H9 (cell line): Measurements from ENCODE around the gene LYSMD4. TPM values are rescaled to one million over a fixed set of nuclear protein-coding genes. Genes with fewer than 3 reads are reported as not detected.

Experiments used
- DNase-seq: peaks from one replicate; pipeline ENCODE4 v3.0.0-alpha.2; 2017
- H2AFZ ChIP-seq: one replicate; pipeline ENCODE4 v1.6.1; 2013; ENCODE audit warnings: mild to moderate bottlenecking, low read length, control low read depth, moderate library complexity
- H2AK5ac ChIP-seq: 2 replicates; pipeline ENCODE4 v1.6.1; 2013; ENCODE audit warnings: low read length, control low read depth, mixed read lengths; ENCODE audit not compliant: insufficient read length
- H2BK120ac ChIP-seq: one replicate; pipeline ENCODE4 v1.6.1; 2013; ENCODE audit warnings: low read depth, mild to moderate bottlenecking, low read length, control low read depth, inconsistent platforms; ENCODE audit not compliant: poor library complexity, severe bottlenecking
- H2BK12ac ChIP-seq: 2 replicates; pipeline ENCODE4 v1.6.1; 2013; ENCODE audit warnings: low read length, control low read depth, mixed read lengths, low read depth; ENCODE audit not compliant: insufficient read length
- H2BK15ac ChIP-seq: 2 replicates; pipeline ENCODE4 v1.6.1; 2013; ENCODE audit warnings: low read depth, low read length, control low read depth
- H2BK20ac ChIP-seq: one replicate; pipeline ENCODE4 v1.6.1; 2013; ENCODE audit warnings: low read depth, mild to moderate bottlenecking, low read length, control low read depth, inconsistent platforms; ENCODE audit not compliant: poor library complexity, severe bottlenecking
- H2BK5ac ChIP-seq: 2 replicates; pipeline ENCODE4 v1.6.1; 2013; ENCODE audit warnings: low read length, control low read depth, mixed read lengths; ENCODE audit not compliant: insufficient read length
- H3K14ac ChIP-seq: 2 replicates; pipeline ENCODE4 v1.6.1; 2013; ENCODE audit warnings: low read length, control low read depth; ENCODE audit not compliant: insufficient read depth
- H3K18ac ChIP-seq: 2 replicates; pipeline ENCODE4 v1.6.1; 2013; ENCODE audit warnings: low read depth, mild to moderate bottlenecking, mixed read lengths, low read length, control low read depth; ENCODE audit not compliant: insufficient read length
- H3K23ac ChIP-seq: 2 replicates; pipeline ENCODE4 v1.6.1; 2013; ENCODE audit warnings: low read length, control low read depth, mixed read lengths, low read depth; ENCODE audit not compliant: insufficient read length
- H3K23me2 ChIP-seq: 2 replicates; pipeline ENCODE4 v1.6.1; 2013; ENCODE audit warnings: low read depth, mild to moderate bottlenecking, mixed read lengths, low read length, control low read depth; ENCODE audit not compliant: insufficient read length, poor library complexity, severe bottlenecking
- H3K27ac ChIP-seq: 2 replicates; pipeline ENCODE4 v1.5.1; 2013; ENCODE audit warnings: low read length, control low read depth, mixed read lengths, low read depth; ENCODE audit not compliant: insufficient read length
- H3K27me3 ChIP-seq: 2 replicates; pipeline ENCODE4 v1.6.1; 2013; ENCODE audit warnings: low read length, control low read depth, inconsistent platforms; ENCODE audit not compliant: insufficient read depth
- H3K4ac ChIP-seq: 2 replicates; pipeline ENCODE4 v1.6.1; 2013; ENCODE audit warnings: low read depth, mild to moderate bottlenecking, control low read depth, inconsistent platforms, low read length, moderate library complexity
- H3K4me1 ChIP-seq: 2 replicates; pipeline ENCODE4 v1.6.1; 2013; ENCODE audit warnings: low read length, control low read depth, inconsistent platforms; ENCODE audit not compliant: insufficient read depth
- H3K4me2 ChIP-seq: 2 replicates; pipeline ENCODE4 v1.6.1; 2013; ENCODE audit warnings: low read length, control low read depth, mixed read lengths; ENCODE audit not compliant: insufficient read length, insufficient read depth
- H3K56ac ChIP-seq: 2 replicates; pipeline ENCODE4 v1.6.1; 2013; ENCODE audit warnings: low read depth, mild to moderate bottlenecking, mixed read lengths, low read length, control low read depth; ENCODE audit not compliant: insufficient read length
- H3K79me1 ChIP-seq: 2 replicates; pipeline ENCODE4 v1.6.1; 2013; ENCODE audit warnings: low read depth, mild to moderate bottlenecking, moderate library complexity, low read length, control low read depth, inconsistent platforms; ENCODE audit not compliant: insufficient read depth, poor library complexity, severe bottlenecking
- H3K79me2 ChIP-seq: 2 replicates; pipeline ENCODE4 v1.6.1; 2013; ENCODE audit warnings: low read length, control low read depth, inconsistent platforms; ENCODE audit not compliant: insufficient read depth
- H3K9ac ChIP-seq: 2 replicates; pipeline ENCODE4 v1.6.1; 2013; ENCODE audit warnings: low read length, control low read depth, mixed read lengths; ENCODE audit not compliant: insufficient read length; ENCODE audit errors: extremely low read depth
- H3K9me3 ChIP-seq: one replicate; pipeline ENCODE4 v1.6.1; 2013; ENCODE audit warnings: low read depth, low read length, inconsistent platforms; ENCODE audit not compliant: control insufficient read depth
- H3T11ph ChIP-seq: one replicate; pipeline ENCODE4 v1.6.1; 2013; ENCODE audit warnings: mild to moderate bottlenecking, low read length, control low read depth, inconsistent platforms
- H4K20me1 ChIP-seq: one replicate; pipeline ENCODE4 v1.6.1; 2013; ENCODE audit not compliant: control insufficient read depth, insufficient read length, insufficient read depth
- H4K5ac ChIP-seq: 2 replicates; pipeline ENCODE4 v1.6.1; 2013; ENCODE audit warnings: low read depth, mild to moderate bottlenecking, mixed read lengths, low read length, control low read depth; ENCODE audit not compliant: insufficient read length
- H4K8ac ChIP-seq: replicated peaks from 2 replicates; pipeline ENCODE4 v1.6.1; 2013; ENCODE audit warnings: low read length, control low read depth, mixed read lengths, low read depth; ENCODE audit not compliant: insufficient read length
- H4K91ac ChIP-seq: 2 replicates; pipeline ENCODE4 v1.6.1; 2013; ENCODE audit warnings: low read depth, mild to moderate bottlenecking, moderate library complexity, mixed read lengths, low read length, control low read depth; ENCODE audit not compliant: insufficient read length
- H3K27ac Mint-ChIP-seq, 3 experiments: 2 replicates in 2 of 3; 3 replicates in 1 of 3; pipeline ENCODE4 v1.8.0; 2020 to 2021; ENCODE audit warnings: mixed read lengths in 3 of 3, mild to moderate bottlenecking in 1 of 3, moderate library complexity in 1 of 3
- H3K27me3 Mint-ChIP-seq: 2 replicates; pipeline ENCODE4 v1.8.0; 2021; ENCODE audit warnings: low read depth, mild to moderate bottlenecking, moderate library complexity, mixed read lengths
- H3K36me3 Mint-ChIP-seq, 3 experiments: 2 replicates in 2 of 3; 3 replicates in 1 of 3; pipeline ENCODE4 v1.8.0; 2020 to 2021; ENCODE audit warnings: low read depth in 3 of 3, mixed read lengths in 3 of 3; ENCODE audit not compliant: insufficient read depth in 1 of 3
- H3K4me1 Mint-ChIP-seq, 2 experiments: 2 replicates each; pipeline ENCODE4 v1.8.0; 2020; ENCODE audit warnings: mixed read lengths in 2 of 2
- H3K4me3 Mint-ChIP-seq, 2 experiments: 2 replicates in 1 of 2; 3 replicates in 1 of 2; pipeline ENCODE4 v1.8.0; 2020 to 2021; ENCODE audit warnings: mild to moderate bottlenecking in 2 of 2, mixed read lengths in 2 of 2, moderate library complexity in 1 of 2
- H3K9me3 Mint-ChIP-seq, 2 experiments: 2 replicates in 1 of 2; 3 replicates in 1 of 2; pipeline ENCODE4 v1.8.0; 2020; ENCODE audit warnings: mild to moderate bottlenecking in 2 of 2, mixed read lengths in 2 of 2, moderate library complexity in 1 of 2
- WGBS: extraction: QIAGEN DNeasy Blood & Tissue Kit; methylation state at CpG from one replicate; pipeline ENCODE4 v1.1.7; 2013; ENCODE audit warnings: missing lambda C conversion rate, low lambda C conversion rate, mixed read lengths; ENCODE audit not compliant: insufficient read length; ENCODE audit errors: extremely low coverage; 5-methylcytosine and 5-hydroxymethylcytosine counted together
- total RNA-seq: library from RNA; stranded (reverse); gene quantifications from 2 replicates; pipeline ENCODE4 v1.2.1, GENCODE V29; 2021
- TF ChIP-seq, protein P1 (sequence below): fragments of 200-600 bp; sonication (generic); conservative IDR thresholded peaks from 3 replicates; pipeline ENCODE4 v1.8.0; 2021; ENCODE audit warnings: antibody characterized with exemption, mild to moderate bottlenecking

Gene LYSMD4
- total RNA-seq, 1 experiment from 2014 or later: 10.0 TPM

- H3K23me2 ChIP-seq: no peaks in the 10 kb centered on the region
- no peak overlapping the region for H3K14ac ChIP-seq
- H3K79me2 ChIP-seq: no peaks in the 10 kb centered on the region
- no peak overlapping the region for H3K27ac ChIP-seq
- no peak overlapping the region for H2AFZ ChIP-seq
- WGBS: no CpG with 5 or more reads among the region's 7 CpGs
- no peak overlapping the region for H2BK5ac ChIP-seq
- H3K36me3 Mint-ChIP-seq: no peaks in the 10 kb centered on the region
- H3K4ac ChIP-seq: no peak overlapping the region
- H3K27me3 ChIP-seq: no peaks in the 10 kb centered on the region
- no peak overlapping the region for H3T11ph ChIP-seq
- no peak overlapping the region for H3K9ac ChIP-seq
- H3K56ac ChIP-seq: no peak overlapping the region
- H4K91ac ChIP-seq: no peak overlapping the region
- no peaks in the 10 kb centered on the region for H3K9me3 ChIP-seq
- H3K4me1 Mint-ChIP-seq: peaks cover 4 to 5% of the 10 kb centered on the region in 2 experiments; a peak in 3 of 4 replicates
- no peak overlapping the region for H2AK5ac ChIP-seq
- H3K4me3 Mint-ChIP-seq: no peak overlapping the region
- no peaks in the 10 kb centered on the region for H3K79me1 ChIP-seq
- peaks cover 20% of the 10 kb centered on the region for H3K27me3 Mint-ChIP-seq
- H2BK12ac ChIP-seq: no peak overlapping the region
- H3K18ac ChIP-seq: no peak overlapping the region
- H3K4me1 ChIP-seq: no peaks in the 10 kb centered on the region
- H3K4me2 ChIP-seq: no peak overlapping the region
- H4K20me1 ChIP-seq: no peaks in the 10 kb centered on the region
- no peak overlapping the region for H3K23ac ChIP-seq
- H4K5ac ChIP-seq: no peak overlapping the region
- no peak overlapping the region for H4K8ac ChIP-seq
- no peak overlapping the region for H2BK20ac ChIP-seq
- H3K9me3 Mint-ChIP-seq: no peaks in the 10 kb centered on the region
- no peak overlapping the region for H2BK15ac ChIP-seq
- no peak overlapping the region for H2BK120ac ChIP-seq
- TF ChIP-seq, protein P1, sequence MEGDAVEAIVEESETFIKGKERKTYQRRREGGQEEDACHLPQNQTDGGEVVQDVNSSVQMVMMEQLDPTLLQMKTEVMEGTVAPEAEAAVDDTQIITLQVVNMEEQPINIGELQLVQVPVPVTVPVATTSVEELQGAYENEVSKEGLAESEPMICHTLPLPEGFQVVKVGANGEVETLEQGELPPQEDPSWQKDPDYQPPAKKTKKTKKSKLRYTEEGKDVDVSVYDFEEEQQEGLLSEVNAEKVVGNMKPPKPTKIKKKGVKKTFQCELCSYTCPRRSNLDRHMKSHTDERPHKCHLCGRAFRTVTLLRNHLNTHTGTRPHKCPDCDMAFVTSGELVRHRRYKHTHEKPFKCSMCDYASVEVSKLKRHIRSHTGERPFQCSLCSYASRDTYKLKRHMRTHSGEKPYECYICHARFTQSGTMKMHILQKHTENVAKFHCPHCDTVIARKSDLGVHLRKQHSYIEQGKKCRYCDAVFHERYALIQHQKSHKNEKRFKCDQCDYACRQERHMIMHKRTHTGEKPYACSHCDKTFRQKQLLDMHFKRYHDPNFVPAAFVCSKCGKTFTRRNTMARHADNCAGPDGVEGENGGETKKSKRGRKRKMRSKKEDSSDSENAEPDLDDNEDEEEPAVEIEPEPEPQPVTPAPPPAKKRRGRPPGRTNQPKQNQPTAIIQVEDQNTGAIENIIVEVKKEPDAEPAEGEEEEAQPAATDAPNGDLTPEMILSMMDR: peak; percentile 85
- peak; percentile 58 for DNase-seq
- H3K27ac Mint-ChIP-seq: no peak overlapping the region
Observed at GRCh38 chr15:99755692-99756409, 22.6 kb upstream of the LYSMD4 start.
